ENCODE measurements around the gene GNG10.
"Not testable (repeated sequence)": the region's sequence is repeated elsewhere in the genome, so short reads cannot be mapped to it uniquely, and the experiment has no call there.

GNG10 gene

DNA sequence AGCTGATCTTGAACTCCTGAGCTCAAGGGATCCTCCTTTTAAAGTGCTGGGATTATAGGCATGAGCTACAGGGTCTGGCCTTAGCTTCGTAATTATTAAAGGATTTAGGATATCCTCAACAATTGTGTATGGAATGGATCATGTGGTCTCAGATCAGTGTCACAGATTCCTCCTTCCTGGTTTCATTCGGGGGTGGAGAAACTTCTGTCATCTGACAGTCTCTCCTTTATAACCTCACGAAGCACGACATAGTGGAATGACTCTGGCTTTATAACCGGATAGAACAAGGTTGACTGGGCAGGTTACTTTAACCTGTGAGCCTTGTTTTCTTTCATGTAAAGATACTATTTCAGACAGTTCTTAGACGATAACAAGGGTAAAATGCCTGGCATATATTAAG lies 4.4 kb upstream of the GNG10 start:
- no peak for DNase-seq (ENCODE audit: low spot score)

- no peak for DNase-seq (ENCODE audit: low spot score)
Measured at GRCh38 chr9:111658943-111659342, 2.5 kb upstream of the GNG10 start.

- DNase-seq (ENCODE audit: low spot score), result no peak
Measured at GRCh38 chr9:111659691-111660090, 1.7 kb upstream of the GNG10 start.

GRCh38 chr9:111661802-111662521 lies 557 bp downstream of the GNG10 start:
- DNase-seq (ENCODE audit: low spot score), result peak; percentile 79

DNA sequence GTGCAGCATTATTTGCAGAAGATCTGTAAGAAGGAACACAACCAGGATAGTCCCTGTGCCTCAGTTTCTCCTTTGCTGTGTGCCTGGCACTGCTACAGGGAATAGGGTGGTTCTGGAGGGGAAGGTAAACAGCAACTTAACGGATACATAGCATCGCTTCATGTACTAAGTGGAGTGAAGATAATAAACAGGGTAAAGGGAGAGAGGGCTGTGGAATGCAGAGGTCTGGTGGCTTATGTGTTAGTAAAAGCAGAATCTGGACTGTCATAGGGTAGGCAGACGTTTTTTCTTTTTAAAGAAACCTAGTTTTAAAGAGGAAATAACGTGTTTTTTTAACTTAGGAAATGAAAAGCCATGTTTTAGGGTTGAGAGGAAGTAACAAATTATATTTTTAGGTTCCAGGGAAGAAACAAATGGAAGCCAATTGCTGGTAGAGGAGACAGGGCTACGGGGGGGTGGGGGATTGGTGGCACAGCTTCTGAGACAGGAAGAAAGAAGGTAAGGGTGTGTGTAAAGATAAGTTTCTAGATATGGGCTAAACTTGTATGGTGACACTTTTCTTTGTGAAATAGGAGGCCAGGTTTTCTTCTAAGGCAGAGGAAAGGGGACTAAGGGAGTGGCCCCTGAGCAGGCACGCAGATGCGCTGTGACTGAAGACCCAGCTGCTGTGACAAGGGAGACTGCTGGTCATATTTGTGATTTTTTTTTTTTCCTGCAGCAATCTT lies 1.3 kb downstream of the GNG10 start:
- no peak for DNase-seq (ENCODE audit: low spot score)

DNA sequence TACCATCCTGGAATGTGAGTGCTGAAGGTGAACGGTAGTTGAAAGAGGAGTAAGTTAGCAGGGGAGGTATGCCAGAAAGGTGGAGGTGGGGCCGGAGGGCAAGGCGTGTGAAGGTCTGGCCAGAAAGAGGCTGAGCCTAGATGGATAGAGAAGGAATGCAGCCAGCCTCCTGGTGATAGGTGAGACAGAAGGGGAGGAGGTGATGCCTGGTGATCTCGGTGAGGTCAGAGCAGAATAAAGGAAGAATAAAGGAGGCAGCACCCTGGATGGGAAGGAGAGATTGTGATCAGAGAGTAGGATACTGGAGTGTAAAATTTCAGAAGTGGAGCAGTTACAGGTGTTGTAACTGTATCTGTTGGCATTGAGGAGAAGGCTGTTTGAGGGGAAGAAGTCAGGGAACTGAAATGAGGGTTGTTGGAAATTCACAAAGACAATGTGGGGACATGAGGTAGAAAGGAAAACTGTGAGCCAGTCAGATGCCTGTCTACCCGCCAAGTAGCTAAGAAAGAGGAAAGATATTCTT lies 2.0 kb downstream of the GNG10 start:
- peak; percentile 50 for DNase-seq (ENCODE audit: low spot score)

- DNase-seq (ENCODE audit: low spot score), result no peak
Measured at GRCh38 chr9:111668026-111668573, 6.7 kb downstream of the GNG10 start.

DNA sequence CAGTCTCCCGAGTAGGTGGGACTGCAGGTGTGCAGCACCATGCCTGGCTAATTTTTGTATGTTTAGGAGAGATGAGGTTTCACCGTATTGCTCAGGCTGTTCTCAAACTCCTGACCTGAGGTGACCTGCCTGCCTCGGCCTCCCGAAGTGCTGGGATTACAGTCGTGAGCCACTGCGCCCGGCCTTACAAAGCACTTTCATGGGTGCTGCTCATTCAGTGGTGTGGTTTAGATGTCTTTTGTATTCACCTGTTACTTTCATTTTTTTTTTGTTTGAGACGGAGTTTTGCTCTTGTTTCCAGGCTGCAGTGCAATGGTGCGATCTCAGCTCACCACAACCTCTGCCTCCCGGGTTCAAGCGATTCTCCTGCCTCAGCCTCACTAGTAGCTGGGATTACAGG lies 7.2 kb downstream of the GNG10 start:
- not testable (repeated sequence) for DNase-seq (ENCODE audit: low spot score)

DNA sequence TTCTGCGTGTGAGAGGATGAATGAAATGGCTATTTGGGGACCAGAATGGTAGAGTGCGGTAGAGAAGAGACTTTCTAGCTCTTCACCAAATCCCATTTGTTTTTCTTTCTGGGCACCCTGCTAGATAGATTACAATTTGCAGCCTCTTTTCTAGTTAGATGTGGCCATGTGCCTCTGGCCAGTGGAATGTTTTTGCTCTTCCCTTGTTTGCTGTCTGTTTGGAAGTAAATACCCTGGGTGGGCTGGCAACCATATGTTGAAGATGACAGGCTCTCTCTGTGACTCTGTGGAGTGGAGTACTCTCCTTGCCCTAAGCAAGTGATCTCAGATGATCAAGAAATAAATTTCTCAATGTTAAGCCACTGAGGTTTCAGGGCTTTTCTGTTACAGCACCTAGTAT lies 12.9 kb downstream of the GNG10 start:
- DNase-seq (ENCODE audit: low spot score), result no peak

DNA sequence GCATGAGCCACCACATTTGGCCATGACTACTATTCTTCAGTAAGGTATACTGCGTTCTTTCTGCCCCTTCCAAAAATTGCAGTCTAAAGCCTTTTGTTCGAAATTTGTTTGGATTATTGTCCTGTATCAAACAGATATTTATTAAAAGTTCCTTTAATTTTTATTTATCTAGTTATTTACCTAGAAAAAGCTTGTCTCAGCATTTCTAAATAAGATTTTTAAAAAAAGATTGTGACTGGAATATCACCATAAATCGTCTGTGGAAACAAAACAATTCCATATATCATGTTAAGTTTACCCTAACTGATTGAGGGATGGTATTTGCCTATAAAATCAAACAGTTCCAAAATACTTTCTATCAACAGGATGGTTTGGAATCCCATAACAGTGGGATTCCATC lies 14.7 kb downstream of the GNG10 start:
- no peak for DNase-seq (ENCODE audit: low spot score)

- DNase-seq (ENCODE audit: low spot score), result no peak
Measured at GRCh38 chr9:111678293-111678692, 16.9 kb downstream of the GNG10 start.

DNA sequence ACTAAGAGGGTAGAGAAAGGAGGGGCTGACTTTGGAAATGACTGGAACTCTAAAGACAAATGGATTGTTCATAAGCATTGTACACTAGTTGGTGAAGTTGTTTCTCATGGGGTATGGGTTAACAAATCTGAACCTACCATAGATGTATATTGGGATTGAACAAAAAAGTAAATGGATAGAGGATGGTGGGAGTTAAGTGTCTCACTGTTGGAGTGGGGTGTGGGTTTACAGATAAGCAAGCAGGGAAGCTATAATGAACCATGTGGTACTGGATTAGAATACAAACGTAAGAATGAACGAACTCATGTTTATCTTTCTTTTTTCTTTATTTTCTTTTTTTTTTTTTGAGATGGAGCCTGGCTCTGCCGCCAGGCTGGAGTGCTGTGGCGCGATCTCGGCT lies 17.8 kb downstream of the GNG10 start:
- no peak for DNase-seq (ENCODE audit: low spot score)

GRCh38 chr9:111683392-111683791 lies 22.0 kb downstream of the GNG10 start:
- no peak for DNase-seq (ENCODE audit: low spot score)

GRCh38 chr9:111691672-111692329 lies 30.4 kb downstream of the GNG10 start:
- no peak for DNase-seq (ENCODE audit: low spot score)

DNA sequence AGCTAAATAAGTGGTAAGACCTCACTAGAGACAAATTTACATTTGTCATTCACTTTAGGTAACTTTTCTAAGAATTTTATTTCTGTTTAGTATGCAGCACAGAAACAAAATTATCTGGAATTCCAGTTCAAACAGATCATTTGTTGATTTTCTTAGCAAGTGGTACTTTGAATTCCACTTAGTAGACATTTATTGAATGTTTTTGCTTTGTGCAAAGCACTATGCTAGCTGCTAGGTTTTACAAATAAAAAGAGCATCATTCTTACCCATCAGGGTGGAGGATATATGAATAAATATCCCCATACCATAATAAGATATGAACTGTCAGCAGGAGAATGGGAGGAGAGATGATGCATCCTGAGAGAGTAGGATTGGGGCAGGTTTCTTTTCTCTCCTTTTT lies 35.4 kb downstream of the GNG10 start:
- DNase-seq (ENCODE audit: low spot score), result no peak

DNA sequence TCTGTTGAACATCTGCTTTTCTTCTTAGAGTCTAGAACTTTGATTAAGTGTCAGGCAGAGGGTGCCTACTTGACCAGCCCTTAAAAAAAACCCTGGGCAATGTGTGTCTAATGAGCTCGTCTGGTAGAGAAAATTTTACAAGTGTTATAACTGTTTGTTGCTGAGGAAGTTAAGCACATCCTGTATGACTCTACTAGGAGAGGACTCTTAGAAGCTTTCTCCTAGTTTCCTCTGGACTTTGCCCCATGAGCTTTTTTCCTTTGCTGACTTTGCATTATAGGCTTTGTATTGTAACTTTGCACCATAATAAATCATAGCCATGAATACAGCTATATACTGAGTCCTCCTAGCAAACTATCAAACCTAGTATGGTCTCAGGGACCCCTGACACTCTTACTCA lies 39.4 kb downstream of the GNG10 start:
- no peak for DNase-seq (ENCODE audit: low spot score)

DNA sequence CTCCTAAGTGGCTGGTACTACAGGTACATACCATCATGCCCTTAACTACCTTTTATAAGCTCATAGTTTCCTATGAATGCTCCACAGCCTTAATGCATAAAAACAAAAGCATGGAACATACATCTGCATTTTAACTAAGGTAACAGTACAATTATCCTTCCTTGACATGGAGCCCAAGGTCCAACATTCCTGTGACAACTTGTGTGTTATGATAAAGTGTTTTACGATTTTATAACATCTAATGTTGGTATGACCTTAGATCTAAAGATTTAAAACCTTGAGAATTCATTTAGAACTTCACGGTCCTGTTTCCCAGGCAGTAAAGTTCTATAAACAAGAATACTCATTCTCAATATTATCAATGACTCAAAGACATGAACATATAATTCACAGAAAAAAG lies 43.1 kb downstream of the GNG10 start:
- DNase-seq (ENCODE audit: low spot score), result no peak

- DNase-seq (ENCODE audit: low spot score), result no peak
Measured at GRCh38 chr9:111711548-111711947, 50.1 kb downstream of the GNG10 start.

DNA sequence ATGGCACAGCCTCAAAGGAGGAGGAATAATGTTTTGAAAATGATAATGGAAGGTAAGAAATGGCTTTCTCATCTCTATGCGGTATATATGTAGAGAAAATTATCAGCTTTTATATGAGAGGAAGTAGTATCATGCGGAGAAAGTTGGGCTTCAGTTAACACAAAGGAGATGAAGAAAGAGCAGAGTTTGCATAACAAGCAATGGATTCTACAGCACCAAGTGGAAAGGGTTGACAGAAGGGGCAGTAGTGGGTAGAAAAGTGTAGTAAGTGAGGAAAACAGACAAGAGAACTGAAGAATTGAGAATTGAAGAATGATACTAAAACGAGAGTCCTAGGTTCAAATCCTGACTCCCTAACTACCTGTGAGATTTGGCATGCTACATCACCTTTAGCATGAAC lies 51.0 kb downstream of the GNG10 start:
- DNase-seq (ENCODE audit: low spot score), result no peak

GRCh38 chr9:111715471-111715870 lies 54.1 kb downstream of the GNG10 start:
- no peak for DNase-seq (ENCODE audit: low spot score)

GRCh38 chr9:111719541-111719940 lies 58.1 kb downstream of the GNG10 start:
- DNase-seq (ENCODE audit: low spot score), result no peak
